GM12878 (cell line): ENCODE results near the gene WWOX. TPM values are rescaled to one million over a fixed set of nuclear protein-coding genes. Genes with fewer than 3 reads are reported as not detected.

Experiments
- BMI1 ChIP-seq: fragments of 450-650 bp; IDR thresholded peaks from 2 replicates; pipeline ENCODE4 v1.6.1; 2016; ENCODE audit warnings: mild to moderate bottlenecking, moderate library complexity, borderline replicate concordance
- FOXM1 ChIP-seq: IDR thresholded peaks from 2 replicates; pipeline ENCODE4 v1.6.1; 2012; ENCODE audit warnings: low read depth, mild to moderate bottlenecking, inconsistent platforms, low read length, moderate library complexity
- IKZF1 ChIP-seq: fragments of 450-650 bp; conservative IDR thresholded peaks from 2 replicates; pipeline ENCODE4 v1.6.1; 2017; ENCODE audit warnings: antibody characterized with exemption, mild to moderate bottlenecking
- IRF4 ChIP-seq: IDR thresholded peaks from 2 replicates; pipeline ENCODE4 v1.6.1; 2011; ENCODE audit warnings: low read depth, low read length
- RAD21 ChIP-seq: IDR thresholded peaks from 2 replicates; pipeline ENCODE4 v1.6.1; 2011; ENCODE audit warnings: mild to moderate bottlenecking, low read depth, low read length, moderate library complexity; ENCODE audit not compliant: insufficient read depth
- TCF12 ChIP-seq: IDR thresholded peaks from 2 replicates; pipeline ENCODE4 v1.6.1; 2011; ENCODE audit warnings: low read depth, mild to moderate bottlenecking, low read length
- TCF3 ChIP-seq: IDR thresholded peaks from 2 replicates; pipeline ENCODE4 v1.6.1; 2012; ENCODE audit warnings: low read depth, mild to moderate bottlenecking, low read length, borderline replicate concordance; ENCODE audit not compliant: insufficient read depth
- ZNF207 ChIP-seq: fragments of 450-650 bp; IDR thresholded peaks from 2 replicates; pipeline ENCODE4 v1.6.1; 2014; ENCODE audit warnings: antibody characterized with exemption, mild to moderate bottlenecking, borderline replicate concordance
- polyA plus RNA-seq, 11 experiments: library from polyadenylated mRNA; depleted of rRNA in 4 of 11; unstranded in 6 of 11; stranded (reverse) in 5 of 11; fragments of >200 nt; fragmentation: Nextera tagmentation in 4 of 11; fragmentation: Illumina TruSeq in 1 of 11; extraction: Ambion mirVana in 4 of 11; extraction: Trizol in 1 of 11; gene quantifications; 1 replicate in 1 of 11; 2 replicates in 10 of 11; pipeline versions ENCODE4 v1.2.1 to v1.2.3, GENCODE V29; 2011 to 2016; ENCODE audit warnings: inconsistent platforms in 2 of 11, missing spikeins in 2 of 11, low read depth in 1 of 11
- total RNA-seq, 4 experiments: library from RNA; depleted of rRNA in 3 of 4; stranded (reverse); fragments of >200 nt in 3 of 4; fragmentation: Illumina TruSeq in 1 of 4; extraction: Trizol in 1 of 4; gene quantifications; 2 replicates each; pipeline versions ENCODE4 v1.2.1 to v1.2.3, GENCODE V29; 2013 to 2021
- TF ChIP-seq, protein P1 (sequence below): fragments of 450-650 bp; IDR thresholded peaks from 2 replicates; pipeline ENCODE4 v1.6.1; 2017; ENCODE audit warnings: mild to moderate bottlenecking, moderate library complexity
- TF ChIP-seq, protein P2 (sequence below): fragments of 450-650 bp; IDR thresholded peaks from 2 replicates; pipeline ENCODE4 v1.6.1; 2017; ENCODE audit warnings: mild to moderate bottlenecking, low read depth, inconsistent platforms; ENCODE audit not compliant: poor library complexity, severe bottlenecking

WWOX gene
- total and polyA plus RNA-seq, 10 of the 15 experiments (the other 5 are each of a cell fraction or from before 2014, with no cell fraction given): 2.8 to 24.4 (median 17.8) TPM

DNA sequence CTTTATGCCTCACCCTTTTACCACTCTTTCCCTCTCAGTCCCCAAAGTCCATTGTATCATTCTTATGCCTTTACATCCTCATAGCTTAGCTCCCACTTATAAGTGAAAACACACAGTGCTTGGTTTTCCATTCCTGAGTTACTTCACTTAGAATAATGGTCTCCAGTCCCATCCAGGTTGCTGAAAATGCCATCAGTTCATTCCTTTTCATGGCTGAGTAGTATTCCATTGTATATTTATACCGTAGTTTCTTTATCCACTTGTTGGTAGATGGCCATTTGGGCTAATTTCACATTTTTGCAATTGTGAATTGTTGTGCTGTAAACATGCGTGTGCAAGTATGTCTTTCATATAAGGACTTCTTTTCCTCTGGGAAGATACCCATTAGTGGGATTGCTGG lies 597.3 kb downstream of the WWOX start (continued):
- TF ChIP-seq, protein P1, sequence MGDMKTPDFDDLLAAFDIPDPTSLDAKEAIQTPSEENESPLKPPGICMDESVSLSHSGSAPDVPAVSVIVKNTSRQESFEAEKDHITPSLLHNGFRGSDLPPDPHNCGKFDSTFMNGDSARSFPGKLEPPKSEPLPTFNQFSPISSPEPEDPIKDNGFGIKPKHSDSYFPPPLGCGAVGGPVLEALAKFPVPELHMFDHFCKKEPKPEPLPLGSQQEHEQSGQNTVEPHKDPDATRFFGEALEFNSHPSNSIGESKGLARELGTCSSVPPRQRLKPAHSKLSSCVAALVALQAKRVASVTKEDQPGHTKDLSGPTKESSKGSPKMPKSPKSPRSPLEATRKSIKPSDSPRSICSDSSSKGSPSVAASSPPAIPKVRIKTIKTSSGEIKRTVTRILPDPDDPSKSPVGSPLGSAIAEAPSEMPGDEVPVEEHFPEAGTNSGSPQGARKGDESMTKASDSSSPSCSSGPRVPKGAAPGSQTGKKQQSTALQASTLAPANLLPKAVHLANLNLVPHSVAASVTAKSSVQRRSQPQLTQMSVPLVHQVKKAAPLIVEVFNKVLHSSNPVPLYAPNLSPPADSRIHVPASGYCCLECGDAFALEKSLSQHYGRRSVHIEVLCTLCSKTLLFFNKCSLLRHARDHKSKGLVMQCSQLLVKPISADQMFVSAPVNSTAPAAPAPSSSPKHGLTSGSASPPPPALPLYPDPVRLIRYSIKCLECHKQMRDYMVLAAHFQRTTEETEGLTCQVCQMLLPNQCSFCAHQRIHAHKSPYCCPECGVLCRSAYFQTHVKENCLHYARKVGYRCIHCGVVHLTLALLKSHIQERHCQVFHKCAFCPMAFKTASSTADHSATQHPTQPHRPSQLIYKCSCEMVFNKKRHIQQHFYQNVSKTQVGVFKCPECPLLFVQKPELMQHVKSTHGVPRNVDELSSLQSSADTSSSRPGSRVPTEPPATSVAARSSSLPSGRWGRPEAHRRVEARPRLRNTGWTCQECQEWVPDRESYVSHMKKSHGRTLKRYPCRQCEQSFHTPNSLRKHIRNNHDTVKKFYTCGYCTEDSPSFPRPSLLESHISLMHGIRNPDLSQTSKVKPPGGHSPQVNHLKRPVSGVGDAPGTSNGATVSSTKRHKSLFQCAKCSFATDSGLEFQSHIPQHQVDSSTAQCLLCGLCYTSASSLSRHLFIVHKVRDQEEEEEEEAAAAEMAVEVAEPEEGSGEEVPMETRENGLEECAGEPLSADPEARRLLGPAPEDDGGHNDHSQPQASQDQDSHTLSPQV: no peak
- TF ChIP-seq BMI1: no peak
- TF ChIP-seq, protein P2, sequence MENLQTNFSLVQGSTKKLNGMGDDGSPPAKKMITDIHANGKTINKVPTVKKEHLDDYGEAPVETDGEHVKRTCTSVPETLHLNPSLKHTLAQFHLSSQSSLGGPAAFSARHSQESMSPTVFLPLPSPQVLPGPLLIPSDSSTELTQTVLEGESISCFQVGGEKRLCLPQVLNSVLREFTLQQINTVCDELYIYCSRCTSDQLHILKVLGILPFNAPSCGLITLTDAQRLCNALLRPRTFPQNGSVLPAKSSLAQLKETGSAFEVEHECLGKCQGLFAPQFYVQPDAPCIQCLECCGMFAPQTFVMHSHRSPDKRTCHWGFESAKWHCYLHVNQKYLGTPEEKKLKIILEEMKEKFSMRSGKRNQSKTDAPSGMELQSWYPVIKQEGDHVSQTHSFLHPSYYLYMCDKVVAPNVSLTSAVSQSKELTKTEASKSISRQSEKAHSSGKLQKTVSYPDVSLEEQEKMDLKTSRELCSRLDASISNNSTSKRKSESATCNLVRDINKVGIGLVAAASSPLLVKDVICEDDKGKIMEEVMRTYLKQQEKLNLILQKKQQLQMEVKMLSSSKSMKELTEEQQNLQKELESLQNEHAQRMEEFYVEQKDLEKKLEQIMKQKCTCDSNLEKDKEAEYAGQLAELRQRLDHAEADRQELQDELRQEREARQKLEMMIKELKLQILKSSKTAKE: no peak
- no peak for TF ChIP-seq TCF12
- TF ChIP-seq ZNF207: no peak
- no peak for TF ChIP-seq RAD21
- TF ChIP-seq TCF3: no peak
- TF ChIP-seq IRF4: no peak
- no peak for TF ChIP-seq FOXM1
- TF ChIP-seq IKZF1: no peak
- TF ChIP-seq, all 136 proteins: peak for 0
